ENCODE results near the gene ATP2C1.

The ATP2C1 gene

GRCh38 chr3:130960139-130960795 is 66.4 kb downstream of the ATP2C1 start:
- no peaks in the 10 kb centered on the region for H3K27me3 ChIP-seq (ENCODE audit: insufficient read depth, poor library complexity, severe bottlenecking)
- DNase-seq (ENCODE audit: low read depth in 1 of 2, low spot score in 1 of 2): no peak
- H3K27ac ChIP-seq (replicated peaks): no peak overlapping the region
- TF ChIP-seq POLR2AphosphoS5 (IDR thresholded peaks at IDR 0.05; ENCODE audit: low read depth) (no peak), REST (IDR thresholded peaks at IDR 0.05; ENCODE audit: insufficient replicate concordance, low read depth) (no peak), CTCF (IDR thresholded peaks at IDR 0.05; ENCODE audit: insufficient read depth, low read length) (no peak), GABPA (IDR thresholded peaks at IDR 0.05; ENCODE audit: low read depth) (no peak)
- H3K4me3 ChIP-seq (replicated peaks; ENCODE audit: insufficient read depth, low read length): no peak overlapping the region

- no peak for TF ChIP-seq POLR2AphosphoS5 (IDR thresholded peaks at IDR 0.05; ENCODE audit: low read depth)
- TF ChIP-seq REST (IDR thresholded peaks at IDR 0.05; ENCODE audit: insufficient replicate concordance, low read depth): no peak
- TF ChIP-seq SPI1 (IDR thresholded peaks at IDR 0.05; ENCODE audit: borderline replicate concordance, low read depth): no peak
- TF ChIP-seq GABPA (IDR thresholded peaks at IDR 0.05; ENCODE audit: low read depth): no peak
- no peak for TF ChIP-seq CTCF (IDR thresholded peaks at IDR 0.05; ENCODE audit: insufficient read depth, low read length)
- DNase-seq (ENCODE audit: low read depth in 1 of 2, low spot score in 1 of 2): no peak
These were observed 67.6 kb downstream of the ATP2C1 start for GRCh38 chr3:130961458-130961857.

GRCh38 chr3:130963444-130963843 is 69.6 kb downstream of the ATP2C1 start:
- TF ChIP-seq GABPA (IDR thresholded peaks at IDR 0.05; ENCODE audit: low read depth) (no peak), CTCF (IDR thresholded peaks at IDR 0.05; ENCODE audit: insufficient read depth, low read length) (no peak), REST (IDR thresholded peaks at IDR 0.05; ENCODE audit: insufficient replicate concordance, low read depth) (no peak), SPI1 (IDR thresholded peaks at IDR 0.05; ENCODE audit: borderline replicate concordance, low read depth) (no peak), POLR2AphosphoS5 (IDR thresholded peaks at IDR 0.05; ENCODE audit: low read depth) (no peak)
- Histone ChIP-seq H3K27me3 (ENCODE audit: insufficient read depth, poor library complexity, severe bottlenecking) (no peaks in the 10 kb centered on the region), H3K4me3 (replicated peaks; ENCODE audit: insufficient read depth, low read length) (no peak overlapping the region), H3K27ac (replicated peaks) (peak overlapping the region; percentile 25)
- peak in 1 of 2 experiments; percentile 13 for DNase-seq (ENCODE audit: low read depth in 1 of 2, low spot score in 1 of 2)

More at GRCh38 chr3:130961458-130961857, 67.6 kb downstream of the ATP2C1 start:
- no peak overlapping the region for H3K4me3 ChIP-seq (replicated peaks; ENCODE audit: insufficient read depth, low read length)
- no peak overlapping the region for H3K27ac ChIP-seq (replicated peaks)
- no peaks in the 10 kb centered on the region for H3K27me3 ChIP-seq (ENCODE audit: insufficient read depth, poor library complexity, severe bottlenecking)
